ENCODE results near the gene MRPS6.

Gene MRPS6

GRCh38 chr21:34130716-34130985, 57.3 kb downstream of the MRPS6 start:
- TF ChIP-seq, protein P1, sequence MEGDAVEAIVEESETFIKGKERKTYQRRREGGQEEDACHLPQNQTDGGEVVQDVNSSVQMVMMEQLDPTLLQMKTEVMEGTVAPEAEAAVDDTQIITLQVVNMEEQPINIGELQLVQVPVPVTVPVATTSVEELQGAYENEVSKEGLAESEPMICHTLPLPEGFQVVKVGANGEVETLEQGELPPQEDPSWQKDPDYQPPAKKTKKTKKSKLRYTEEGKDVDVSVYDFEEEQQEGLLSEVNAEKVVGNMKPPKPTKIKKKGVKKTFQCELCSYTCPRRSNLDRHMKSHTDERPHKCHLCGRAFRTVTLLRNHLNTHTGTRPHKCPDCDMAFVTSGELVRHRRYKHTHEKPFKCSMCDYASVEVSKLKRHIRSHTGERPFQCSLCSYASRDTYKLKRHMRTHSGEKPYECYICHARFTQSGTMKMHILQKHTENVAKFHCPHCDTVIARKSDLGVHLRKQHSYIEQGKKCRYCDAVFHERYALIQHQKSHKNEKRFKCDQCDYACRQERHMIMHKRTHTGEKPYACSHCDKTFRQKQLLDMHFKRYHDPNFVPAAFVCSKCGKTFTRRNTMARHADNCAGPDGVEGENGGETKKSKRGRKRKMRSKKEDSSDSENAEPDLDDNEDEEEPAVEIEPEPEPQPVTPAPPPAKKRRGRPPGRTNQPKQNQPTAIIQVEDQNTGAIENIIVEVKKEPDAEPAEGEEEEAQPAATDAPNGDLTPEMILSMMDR (IDR thresholded peaks at IDR 0.05; ENCODE audit: insufficient read depth, low read length, poor library complexity, severe bottlenecking): no peak
- Histone ChIP-seq H3K4me3 (replicated peaks; ENCODE audit: low read depth, low read length) (no peak overlapping the region), H3K27me3 (replicated peaks; ENCODE audit: control insufficient read depth, insufficient read depth, low read length) (no peaks in the 10 kb centered on the region), H3K36me3 (ENCODE audit: control insufficient read depth, insufficient read depth, low read length) (peaks cover 19% of the 10 kb centered on the region)
- no peak for DNase-seq (ENCODE audit: extremely low read depth, insufficient read length)

GRCh38 chr21:34131586-34131985, 58.2 kb downstream of the MRPS6 start:
- no peak for DNase-seq (ENCODE audit: extremely low read depth, insufficient read length)
- H3K27me3 ChIP-seq (replicated peaks; ENCODE audit: control insufficient read depth, insufficient read depth, low read length): no peaks in the 10 kb centered on the region
- peaks cover 18% of the 10 kb centered on the region for H3K36me3 ChIP-seq (ENCODE audit: control insufficient read depth, insufficient read depth, low read length)
- H3K4me3 ChIP-seq (replicated peaks; ENCODE audit: low read depth, low read length): no peak overlapping the region
- TF ChIP-seq, protein P1 (IDR thresholded peaks at IDR 0.05; ENCODE audit: insufficient read depth, low read length, poor library complexity, severe bottlenecking): no peak

- Histone ChIP-seq H3K27me3 (replicated peaks; ENCODE audit: control insufficient read depth, insufficient read depth, low read length) (no peaks in the 10 kb centered on the region), H3K4me3 (replicated peaks; ENCODE audit: low read depth, low read length) (no peak overlapping the region), H3K36me3 (ENCODE audit: control insufficient read depth, insufficient read depth, low read length) (peaks cover 17% of the 10 kb centered on the region)
- TF ChIP-seq, protein P1 (IDR thresholded peaks at IDR 0.05; ENCODE audit: insufficient read depth, low read length, poor library complexity, severe bottlenecking): no peak
- DNase-seq (ENCODE audit: extremely low read depth, insufficient read length): no peak
Measured at GRCh38 chr21:34132202-34132601, 58.8 kb downstream of the MRPS6 start.

DNA sequence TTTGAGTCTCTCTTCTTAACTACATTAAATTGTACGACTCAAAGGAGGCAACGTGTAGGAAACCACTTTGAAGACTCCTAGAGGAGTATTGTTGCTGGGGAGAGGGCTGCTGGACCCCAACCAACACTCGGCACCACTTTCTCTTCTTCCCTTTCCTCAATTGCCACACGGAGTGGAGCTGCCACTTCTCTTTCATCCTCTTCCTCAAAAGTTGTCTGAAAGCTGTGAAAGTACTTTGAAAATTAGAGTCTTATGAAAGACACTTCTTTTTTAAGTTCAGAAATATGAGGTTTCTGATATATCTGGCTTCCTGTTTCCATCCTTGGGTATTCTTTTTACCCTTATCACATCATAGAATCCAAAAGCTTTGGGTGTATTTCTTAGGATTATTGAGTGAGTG, 59.5 kb downstream of the MRPS6 start:
- Histone ChIP-seq H3K27me3 (replicated peaks; ENCODE audit: control insufficient read depth, insufficient read depth, low read length) (no peaks in the 10 kb centered on the region), H3K36me3 (ENCODE audit: control insufficient read depth, insufficient read depth, low read length) (peaks cover 16% of the 10 kb centered on the region), H3K4me3 (replicated peaks; ENCODE audit: low read depth, low read length) (no peak overlapping the region)
- TF ChIP-seq, protein P1 (IDR thresholded peaks at IDR 0.05; ENCODE audit: insufficient read depth, low read length, poor library complexity, severe bottlenecking): no peak
- DNase-seq (ENCODE audit: extremely low read depth, insufficient read length): no peak

DNA sequence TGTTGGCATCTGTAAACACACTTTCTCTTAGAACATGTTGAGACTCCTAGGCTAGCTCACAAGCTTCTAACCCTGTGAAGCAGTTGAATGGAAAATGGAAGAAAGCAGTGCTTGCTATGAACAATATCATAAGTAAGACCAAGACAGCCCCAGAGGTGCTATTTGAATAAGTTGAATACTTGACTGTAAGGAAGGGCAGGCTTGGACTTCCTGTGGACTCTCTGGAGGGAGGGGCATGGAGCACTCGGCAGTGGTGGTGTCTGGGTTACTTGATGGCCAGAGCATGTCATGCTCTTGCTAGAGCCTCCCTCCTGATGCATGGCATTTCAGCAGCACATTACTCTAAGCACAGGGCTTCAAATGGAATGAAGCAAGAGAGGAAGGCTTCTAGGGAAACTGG, 60.0 kb downstream of the MRPS6 start:
- TF ChIP-seq, protein P1 (IDR thresholded peaks at IDR 0.05; ENCODE audit: insufficient read depth, low read length, poor library complexity, severe bottlenecking): no peak
- DNase-seq (ENCODE audit: extremely low read depth, insufficient read length): no peak
- peaks cover 15% of the 10 kb centered on the region for H3K36me3 ChIP-seq (ENCODE audit: control insufficient read depth, insufficient read depth, low read length)

DNA sequence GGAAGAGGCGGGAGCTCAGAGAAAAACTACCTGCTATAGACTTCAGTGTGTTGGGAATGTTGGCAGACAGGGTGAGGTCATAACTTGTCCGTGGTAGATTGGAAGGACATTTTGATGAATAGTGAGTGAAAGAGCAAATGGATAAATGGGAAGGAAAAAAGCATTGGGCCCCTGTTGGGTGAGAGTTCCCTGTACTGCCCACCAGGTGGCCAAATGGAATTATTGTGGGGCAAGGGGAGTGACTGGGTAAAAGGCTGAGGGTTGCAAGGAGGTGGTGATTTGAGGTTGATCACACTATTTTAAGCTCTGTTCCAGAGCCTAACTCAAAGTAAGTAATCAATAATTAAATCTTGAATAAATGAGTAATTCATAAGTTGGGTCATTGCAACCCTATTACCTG, 60.4 kb downstream of the MRPS6 start:
- no peak overlapping the region for H3K4me3 ChIP-seq (replicated peaks; ENCODE audit: low read depth, low read length)
- no peaks in the 10 kb centered on the region for H3K27me3 ChIP-seq (replicated peaks; ENCODE audit: control insufficient read depth, insufficient read depth, low read length)
- H3K36me3 ChIP-seq (ENCODE audit: control insufficient read depth, insufficient read depth, low read length): peaks cover 13% of the 10 kb centered on the region
- no peak for DNase-seq (ENCODE audit: extremely low read depth, insufficient read length)
- TF ChIP-seq, protein P1 (IDR thresholded peaks at IDR 0.05; ENCODE audit: insufficient read depth, low read length, poor library complexity, severe bottlenecking): peak; percentile 13

More for the DNA sequence above, 60.0 kb downstream of the MRPS6 start:
- no peaks in the 10 kb centered on the region for H3K27me3 ChIP-seq (replicated peaks; ENCODE audit: control insufficient read depth, insufficient read depth, low read length)
- H3K4me3 ChIP-seq (replicated peaks; ENCODE audit: low read depth, low read length): no peak overlapping the region
